Measurements from ENCODE around the gene KRTAP10-5.
"Not testable (repeated sequence)": the region's sequence is repeated elsewhere in the genome, so short reads cannot be mapped to it uniquely, and the experiment has no call there.

KRTAP10-5 gene

GRCh38 chr21:44571844-44572782 is 8.3 kb downstream of the KRTAP10-5 start:
- DNase-seq (ENCODE audit: low read depth), result no peak

GRCh38 chr21:44571296-44571695 is 9.1 kb downstream of the KRTAP10-5 start:
- no peak for DNase-seq (ENCODE audit: low read depth)

GRCh38 chr21:44569861-44570517 is 10.4 kb downstream of the KRTAP10-5 start:
- DNase-seq (ENCODE audit: low read depth), result no peak

GRCh38 chr21:44568667-44569556 is 11.5 kb downstream of the KRTAP10-5 start:
- DNase-seq (ENCODE audit: low read depth), result no peak

GRCh38 chr21:44568261-44568660 is 12.1 kb downstream of the KRTAP10-5 start:
- no peak for DNase-seq (ENCODE audit: low read depth)

- no peak for DNase-seq (ENCODE audit: low read depth)
Observed at GRCh38 chr21:44567481-44568171, 12.8 kb downstream of the KRTAP10-5 start.

GRCh38 chr21:44566403-44566802 is 14.0 kb downstream of the KRTAP10-5 start:
- no peak for DNase-seq (ENCODE audit: low read depth)

GRCh38 chr21:44564886-44565598 is 15.4 kb downstream of the KRTAP10-5 start:
- no peak for DNase-seq (ENCODE audit: low read depth)

GRCh38 chr21:44564099-44564498 is 16.3 kb downstream of the KRTAP10-5 start:
- DNase-seq (ENCODE audit: low read depth), result no peak

GRCh38 chr21:44558695-44559094 is 21.7 kb downstream of the KRTAP10-5 start, which contains the start of gene KRTAP10-3:
Gene KRTAP10-3, minus strand, starts transcription at chr21:44558795. Its CDS starts 80 bp downstream, at chr21:44558715.
- DNase-seq (ENCODE audit: low read depth), result no peak

- DNase-seq (ENCODE audit: low read depth), result not testable (repeated sequence)
Observed at GRCh38 chr21:44558329-44558675, 22.1 kb downstream of the KRTAP10-5 start.

- DNase-seq (ENCODE audit: low read depth), result no peak
Observed at GRCh38 chr21:44557491-44558328, 22.7 kb downstream of the KRTAP10-5 start.

GRCh38 chr21:44556879-44557278 is 23.5 kb downstream of the KRTAP10-5 start:
- no peak for DNase-seq (ENCODE audit: low read depth)

- DNase-seq (ENCODE audit: low read depth), result no peak
Observed at GRCh38 chr21:44555200-44555875, 25.1 kb downstream of the KRTAP10-5 start.

GRCh38 chr21:44552681-44553080 is 27.7 kb downstream of the KRTAP10-5 start:
- DNase-seq (ENCODE audit: low read depth), result no peak

- DNase-seq (ENCODE audit: low read depth), result no peak
Observed at GRCh38 chr21:44552136-44552535, 28.3 kb downstream of the KRTAP10-5 start.

- DNase-seq (ENCODE audit: low read depth), result no peak
Observed at GRCh38 chr21:44551340-44551961, 29.0 kb downstream of the KRTAP10-5 start, which contains the start of gene KRTAP10-2. Gene KRTAP10-2, minus strand, starts transcription at chr21:44551505. Its CDS starts 47 bp downstream, at chr21:44551458.

- DNase-seq (ENCODE audit: low read depth), result no peak
Observed at GRCh38 chr21:44550807-44551206, 29.6 kb downstream of the KRTAP10-5 start.

GRCh38 chr21:44550285-44550684 is 30.1 kb downstream of the KRTAP10-5 start:
- not testable (repeated sequence) for DNase-seq (ENCODE audit: low read depth)

Data from activated T-cell treated with anti-CD3 and anti-CD28 coated beads for 1 hour (primary cell).